ENCODE data around the gene JAGN1.

DNA sequence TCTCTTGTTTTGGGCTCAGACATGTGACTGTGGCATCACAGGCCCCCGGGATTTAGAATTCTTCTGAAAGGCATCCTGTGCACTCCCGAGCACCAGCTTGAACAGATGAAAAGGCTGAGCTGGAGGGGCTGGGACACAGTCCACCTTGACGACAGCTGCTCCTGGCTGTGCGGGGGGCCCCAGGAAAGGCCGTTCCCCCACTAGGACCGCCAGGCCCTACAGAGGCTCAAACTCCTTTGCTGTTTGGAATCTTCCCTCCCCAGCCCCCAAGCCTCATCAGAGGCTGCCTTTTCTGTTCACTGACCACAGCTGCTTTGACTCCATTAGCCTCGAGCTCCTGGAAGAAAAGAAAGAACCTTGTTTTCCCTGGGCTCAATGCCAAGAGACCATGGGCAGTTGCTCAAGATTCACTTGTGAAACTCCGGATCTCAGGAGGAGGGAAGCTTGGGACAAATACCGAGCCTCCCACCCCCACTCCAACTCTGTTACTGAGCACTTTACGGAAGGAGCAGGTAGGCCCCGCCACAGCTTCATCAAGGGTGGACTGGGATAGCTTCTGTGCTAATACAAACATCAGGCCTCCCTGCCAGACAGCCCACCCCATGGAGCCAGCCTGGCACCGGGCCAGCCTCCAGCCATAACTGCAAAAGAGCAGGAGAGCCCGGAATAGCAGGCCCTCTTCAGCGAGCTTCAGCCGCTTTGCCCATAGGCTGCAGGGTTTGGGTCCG is 26.0 kb upstream of the JAGN1 start:
- TF ChIP-seq, protein P1, sequence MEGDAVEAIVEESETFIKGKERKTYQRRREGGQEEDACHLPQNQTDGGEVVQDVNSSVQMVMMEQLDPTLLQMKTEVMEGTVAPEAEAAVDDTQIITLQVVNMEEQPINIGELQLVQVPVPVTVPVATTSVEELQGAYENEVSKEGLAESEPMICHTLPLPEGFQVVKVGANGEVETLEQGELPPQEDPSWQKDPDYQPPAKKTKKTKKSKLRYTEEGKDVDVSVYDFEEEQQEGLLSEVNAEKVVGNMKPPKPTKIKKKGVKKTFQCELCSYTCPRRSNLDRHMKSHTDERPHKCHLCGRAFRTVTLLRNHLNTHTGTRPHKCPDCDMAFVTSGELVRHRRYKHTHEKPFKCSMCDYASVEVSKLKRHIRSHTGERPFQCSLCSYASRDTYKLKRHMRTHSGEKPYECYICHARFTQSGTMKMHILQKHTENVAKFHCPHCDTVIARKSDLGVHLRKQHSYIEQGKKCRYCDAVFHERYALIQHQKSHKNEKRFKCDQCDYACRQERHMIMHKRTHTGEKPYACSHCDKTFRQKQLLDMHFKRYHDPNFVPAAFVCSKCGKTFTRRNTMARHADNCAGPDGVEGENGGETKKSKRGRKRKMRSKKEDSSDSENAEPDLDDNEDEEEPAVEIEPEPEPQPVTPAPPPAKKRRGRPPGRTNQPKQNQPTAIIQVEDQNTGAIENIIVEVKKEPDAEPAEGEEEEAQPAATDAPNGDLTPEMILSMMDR (IDR thresholded peaks at IDR 0.05; ENCODE audit: control extremely low read depth in 1 of 3, insufficient read depth in 1 of 3, low read depth in 1 of 3, low read length in 3 of 3) = no peak
- TF ChIP-seq EZH2 (IDR thresholded peaks at IDR 0.05; ENCODE audit: low read depth, low read length, severe bottlenecking) (no peak), ATF3 (IDR thresholded peaks at IDR 0.05; ENCODE audit: insufficient read depth, low read depth, low read length) (no peak), POLR2AphosphoS5 (IDR thresholded peaks at IDR 0.05; ENCODE audit: low read depth, low read length) (no peak), JUN (IDR thresholded peaks at IDR 0.05; ENCODE audit: low read depth, low read length) (no peak), NANOG (IDR thresholded peaks at IDR 0.05; ENCODE audit: insufficient read depth, low read depth, low read length, poor library complexity, severe bottlenecking) (no peak), CREB1 (IDR thresholded peaks at IDR 0.05) (no peak), GABPA (IDR thresholded peaks at IDR 0.05; ENCODE audit: borderline replicate concordance, insufficient read depth, low read length) (no peak), EP300 (IDR thresholded peaks at IDR 0.05; ENCODE audit: borderline replicate concordance in 1 of 2, low read depth in 2 of 2, low read length in 2 of 2) (no peak), ZNF274 (IDR thresholded peaks at IDR 0.05; ENCODE audit: borderline replicate concordance, extremely low read depth, low read length) (no peak), RXRA (IDR thresholded peaks at IDR 0.05; ENCODE audit: insufficient read depth, low read depth, low read length) (no peak)
- TF ChIP-seq, protein P2, sequence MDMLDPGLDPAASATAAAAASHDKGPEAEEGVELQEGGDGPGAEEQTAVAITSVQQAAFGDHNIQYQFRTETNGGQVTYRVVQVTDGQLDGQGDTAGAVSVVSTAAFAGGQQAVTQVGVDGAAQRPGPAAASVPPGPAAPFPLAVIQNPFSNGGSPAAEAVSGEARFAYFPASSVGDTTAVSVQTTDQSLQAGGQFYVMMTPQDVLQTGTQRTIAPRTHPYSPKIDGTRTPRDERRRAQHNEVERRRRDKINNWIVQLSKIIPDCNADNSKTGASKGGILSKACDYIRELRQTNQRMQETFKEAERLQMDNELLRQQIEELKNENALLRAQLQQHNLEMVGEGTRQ (IDR thresholded peaks at IDR 0.05; ENCODE audit: low read length) = no peak
